A549 (cell line): ENCODE measurements around the gene CEACAM7.

ENCODE experiments used
- BCL3 ChIP-seq: fragments of >200 bp; sonication (Bioruptor Twin); formaldehyde crosslinking; IDR thresholded peaks from 3 replicates; pipeline ENCODE4 v1.6.1; 2016
- CTCF ChIP-seq: fragments of >200 bp; sonication (Bioruptor Twin); formaldehyde crosslinking; IDR thresholded peaks from 3 replicates; pipeline ENCODE4 v1.5.1; 2016
- EHMT2 ChIP-seq: fragments of 200-600 bp; sonication (generic); IDR thresholded peaks from 2 replicates; pipeline ENCODE4 v1.6.1; 2016; ENCODE audit warnings: antibody characterized with exemption, low read depth, mild to moderate bottlenecking, moderate library complexity
- MAFK ChIP-seq: fragments of 450-650 bp; IDR thresholded peaks from 2 replicates; pipeline ENCODE4 v1.6.1; 2014; ENCODE audit not compliant: partially characterized antibody
- POLR2A ChIP-seq: IDR thresholded peaks from 2 replicates; pipeline ENCODE4 v1.6.1; 2012; ENCODE audit warnings: mild to moderate bottlenecking, low read length
- RAD21 ChIP-seq, 2 experiments: fragments of >200 bp in 1 of 2; sonication (Bioruptor Twin) in 1 of 2; formaldehyde crosslinking in 1 of 2; IDR thresholded peaks in 1 of 2; conservative IDR thresholded peaks in 1 of 2; 2 replicates in 1 of 2; 3 replicates in 1 of 2; pipeline ENCODE4 v1.6.1; 2012 to 2018; ENCODE audit warnings: inconsistent platforms in 1 of 2
- SMC3 ChIP-seq: fragments of >200 bp; sonication (Bioruptor Twin); formaldehyde crosslinking; IDR thresholded peaks from 3 replicates; pipeline ENCODE4 v1.6.1; 2018; ENCODE audit warnings: inconsistent platforms

GRCh38 chr19:41709951-41710645 lies 22.0 kb upstream of the CEACAM7 start:
- no peak for TF ChIP-seq POLR2A
- TF ChIP-seq CTCF: no peak
- TF ChIP-seq BCL3: no peak
- no peak for TF ChIP-seq RAD21 (conservative IDR thresholded peaks at IDR 0.05 in 1 of 2, IDR thresholded peaks at IDR 0.05 in 1 of 2)
- no peak for TF ChIP-seq MAFK
- no peak for TF ChIP-seq SMC3
- no peak for TF ChIP-seq EHMT2
